HCT116 (cell line): Measurements from ENCODE around the gene TULP4. TPM values are rescaled to one million over a fixed set of nuclear protein-coding genes. Genes with fewer than 3 reads are reported as not detected.

Experiments
- ATAC-seq: fragments of 200-7000 bp; cut with Tn5 transposase; 2 replicates; pipeline ENCODE4 v1.9.1; 2020; ENCODE audit warnings: mild to moderate bottlenecking, moderate library complexity
- BruUV-seq: library from RNA; stranded (reverse); fragments of 400-500 nt; replicated peaks from 2 replicates; lab custom pipeline; 2021; lab: Mats Ljungman, UMichigan
- CTCF ChIA-PET: fragments of 300-600 bp; sonication (Branson Sonifier 250); formaldehyde crosslinking; loops from one replicate; lab custom pipeline; 2021; ENCODE audit warnings: antibody characterized with exemption; lab: Charles Lee
- POLR2A ChIA-PET: fragments of 300-600, 350-600 bp; sonication (Branson Sonifier 250); formaldehyde crosslinking; loops from one replicate; lab custom pipeline; 2021; ENCODE audit warnings: antibody characterized with exemption; lab: Charles Lee
- RAD21 ChIA-PET, 2 experiments: fragments of 300-600 bp; sonication (Branson Sonifier 250); formaldehyde crosslinking; loops; one replicate each; lab custom pipeline; 2023; ENCODE audit warnings: low total read pairs in 2 of 2; ENCODE audit not compliant: uncharacterized antibody in 2 of 2, unreplicated experiment in 2 of 2, low non-redundant PET in 1 of 2; lab: Charles Lee
- DNase-seq: peaks from one replicate; pipeline ENCODE4 v3.0.0-alpha.2; 2010; ENCODE audit warnings: low read depth, low spot score
- H2AFZ ChIP-seq: fragments of 200-600 bp; shearing (Covaris generic), sonication (generic); 2 replicates; pipeline ENCODE4 v1.6.1; 2017; ENCODE audit warnings: low read depth, mixed run types, mixed read lengths, antibody characterized with exemption, low read length; ENCODE audit not compliant: poor library complexity, severe bottlenecking
- H3K27ac ChIP-seq: 2 replicates; pipeline ENCODE4 v1.5.1; 2012; ENCODE audit warnings: low read depth, low read length
- H3K27me3 ChIP-seq: fragments of 200-600 bp; sonication (generic); 2 replicates; pipeline ENCODE4 v1.6.1; 2016; ENCODE audit warnings: mixed run types, low read length, mixed read lengths; ENCODE audit not compliant: insufficient read depth
- H3K36me3 ChIP-seq, 2 experiments: fragments of 200-500 bp in 1 of 2; fragments of 200-600 bp in 1 of 2; sonication (Bioruptor generic) in 1 of 2; sonication (generic) in 1 of 2; 2 replicates each; pipeline versions ENCODE4 v1.5.1 to v1.6.1; 2014 to 2016; ENCODE audit warnings: low read length in 2 of 2, inconsistent platforms in 1 of 2, mixed read lengths in 1 of 2, mixed run types in 1 of 2; ENCODE audit not compliant: insufficient read depth in 2 of 2, control insufficient read depth in 1 of 2
- H3K4me1 ChIP-seq, 2 experiments: fragments of 200-600 bp in 1 of 2; sonication (generic) in 1 of 2; 2 replicates each; pipeline versions ENCODE4 v1.5.1 to v1.6.1; 2012 to 2017; ENCODE audit warnings: low read length in 2 of 2, inconsistent platforms in 1 of 2, mild to moderate bottlenecking in 1 of 2, mixed read lengths in 1 of 2, mixed run types in 1 of 2, moderate library complexity in 1 of 2; ENCODE audit not compliant: insufficient read depth in 2 of 2, control insufficient read depth in 1 of 2
- H3K4me2 ChIP-seq: fragments of 200-600 bp; sonication (generic); 2 replicates; pipeline ENCODE4 v1.6.1; 2017; ENCODE audit warnings: mixed run types, low read length, mixed read lengths
- H3K4me3 ChIP-seq, 2 experiments: fragments of 200-600 bp in 1 of 2; sonication (generic) in 1 of 2; replicated peaks in 1 of 2; 2 replicates each; pipeline ENCODE4 v1.5.1; 2011 to 2016; ENCODE audit warnings: low read length in 2 of 2, control low read depth in 1 of 2, low read depth in 1 of 2, mild to moderate bottlenecking in 1 of 2, mixed read lengths in 1 of 2, mixed run types in 1 of 2
- H3K79me2 ChIP-seq: fragments of 200-600 bp; sonication (generic); 2 replicates; pipeline ENCODE4 v1.6.1; 2017; ENCODE audit warnings: mild to moderate bottlenecking, mixed run types, low read length, moderate library complexity, mixed read lengths; ENCODE audit not compliant: insufficient read depth
- H3K9ac ChIP-seq: fragments of 200-600 bp; sonication (generic); 2 replicates; pipeline ENCODE4 v1.6.1; 2016; ENCODE audit warnings: low read length, mixed read lengths
- H3K9me2 ChIP-seq: fragments of 200-600 bp; sonication (generic), shearing (Covaris generic); 2 replicates; pipeline ENCODE4 v1.6.1; 2017; ENCODE audit warnings: mixed run types, mild to moderate bottlenecking, moderate library complexity; ENCODE audit not compliant: insufficient read depth
- H3K9me3 ChIP-seq, 2 experiments: fragments of 200-500 bp in 1 of 2; fragments of 200-600 bp in 1 of 2; sonication (Bioruptor generic) in 1 of 2; sonication (generic) in 1 of 2; 2 replicates each; pipeline ENCODE4 v1.6.1; 2014 to 2017; ENCODE audit warnings: low read length in 2 of 2, mixed read lengths in 2 of 2, inconsistent platforms in 1 of 2, low read depth in 1 of 2, mild to moderate bottlenecking in 1 of 2, mixed run types in 1 of 2, moderate library complexity in 1 of 2; ENCODE audit not compliant: control insufficient read depth in 1 of 2, insufficient read depth in 1 of 2
- H4K20me1 ChIP-seq: fragments of 200-600 bp; sonication (generic), shearing (Covaris generic); 2 replicates; pipeline ENCODE4 v1.6.1; 2017; ENCODE audit warnings: mixed run types, mild to moderate bottlenecking, moderate library complexity; ENCODE audit not compliant: insufficient read depth
- EGR1 ChIP-seq: IDR thresholded peaks from 2 replicates; pipeline ENCODE4 v1.6.1; 2012; ENCODE audit warnings: low read depth
- ELF1 ChIP-seq: IDR thresholded peaks from 2 replicates; pipeline ENCODE4 v1.6.1; 2012; ENCODE audit warnings: low read depth, borderline replicate concordance
- POLR2A ChIP-seq: IDR thresholded peaks from 2 replicates; pipeline ENCODE4 v1.7.0; 2011; ENCODE audit warnings: borderline replicate concordance; ENCODE audit not compliant: insufficient read depth, insufficient read length; ENCODE audit errors: extremely low read depth
- REST ChIP-seq: IDR thresholded peaks from 2 replicates; pipeline ENCODE4 v1.6.1; 2012; ENCODE audit warnings: low read depth
- TCF7L2 ChIP-seq: IDR thresholded peaks from 2 replicates; pipeline ENCODE4 v1.7.0; 2011; ENCODE audit warnings: borderline replicate concordance, inconsistent platforms; ENCODE audit not compliant: insufficient read depth, insufficient read length; ENCODE audit errors: extremely low read depth
- YY1 ChIP-seq: IDR thresholded peaks from 2 replicates; pipeline ENCODE4 v1.6.1; 2011; ENCODE audit warnings: low read length, low read depth, moderate library complexity, mild to moderate bottlenecking; ENCODE audit not compliant: insufficient replicate concordance; ENCODE audit errors: extremely low read depth
- ZBTB33 ChIP-seq: IDR thresholded peaks from 2 replicates; pipeline ENCODE4 v1.6.1; 2011; ENCODE audit warnings: mild to moderate bottlenecking, low read length, moderate library complexity; ENCODE audit not compliant: insufficient replicate concordance; ENCODE audit errors: extremely low read depth
- ZNF274 ChIP-seq: fragments of 200-500 bp; sonication (Bioruptor generic); IDR thresholded peaks from 2 replicates; pipeline ENCODE4 v1.6.1; 2014; ENCODE audit warnings: mild to moderate bottlenecking, low read depth, low read length, inconsistent platforms
- intact Hi-C: fragments of 100-400 bp; cut with micrococcal nuclease; formaldehyde crosslinking; loops from 2 replicates; pipeline ENCODE4 v1.10.0; 2022
- total RNA-seq: library from RNA; stranded (reverse); gene quantifications from one replicate; pipeline ENCODE4 v1.2.1, GENCODE V29; 2021; ENCODE audit not compliant: unreplicated experiment

TULP4 gene
- total RNA-seq, 1 experiment from 2014 or later: 70.8 TPM

- RAD21 ChIA-PET: no interaction called here
- CTCF ChIA-PET: no interaction called here
- DNase-seq (no peak), ATAC-seq (no peak)
- BruUV-seq: no TSS peak
- H4K20me1 ChIP-seq: no peaks in the 10 kb centered on the region
- H3K9ac ChIP-seq: no peak overlapping the region
- H3K27ac ChIP-seq: no peak overlapping the region
- POLR2A ChIA-PET: no interaction called here
- H3K9me3 ChIP-seq: no peaks in the 10 kb centered on the region; a peak in 1 of 4 replicates
- H3K9me2 ChIP-seq: no peaks in the 10 kb centered on the region
- no peak for TF ChIP-seq ZBTB33
- no peak for TF ChIP-seq POLR2A
- no peak for TF ChIP-seq EGR1
- TF ChIP-seq ZNF274: no peak
- TF ChIP-seq TCF7L2: no peak
- TF ChIP-seq ELF1: no peak
- TF ChIP-seq YY1: no peak
- TF ChIP-seq REST: no peak
- H3K4me3 ChIP-seq: no peak overlapping the region
- no peaks in the 10 kb centered on the region for H3K27me3 ChIP-seq
- H3K4me1 ChIP-seq: no peaks in the 10 kb centered on the region
- H2AFZ ChIP-seq: no peak overlapping the region
- peaks cover 39% of the 10 kb centered on the region for H3K79me2 ChIP-seq
- H3K36me3 ChIP-seq: no peaks in the 10 kb centered on the region
- intact Hi-C loops: no loop called here
- no peak overlapping the region for H3K4me2 ChIP-seq
Observed at GRCh38 chr6:158353883-158354877, 41.9 kb downstream of the TULP4 start.
